HG03354 (cell line): ENCODE measurements around the gene NDUFB5.

Experiments used
- ATAC-seq: cut with Tn5 transposase; IDR thresholded peaks from one replicate; pipeline ENCODE4 v1.9.1; 2021; ENCODE audit warnings: mild to moderate bottlenecking; ENCODE audit not compliant: unreplicated experiment, poor library complexity, severe bottlenecking

The NDUFB5 gene

GRCh38 chr3:179672918-179673317, 68.3 kb downstream of the NDUFB5 start:
- ATAC-seq, result no peak

- ATAC-seq, result no peak
Measured at GRCh38 chr3:179673523-179673922, 68.9 kb downstream of the NDUFB5 start.

GRCh38 chr3:179676081-179676480, 71.5 kb downstream of the NDUFB5 start:
- no peak for ATAC-seq
